ENCODE measurements around the gene NR1I2. TPM values are rescaled to one million over a fixed set of nuclear protein-coding genes. Genes with fewer than 3 reads are reported as not detected.

Gene NR1I2
- total and polyA plus RNA-seq, 2 donors (not counting 1 experiment from before 2014, with no cell fraction given): 0.03 TPM; not detected in 1

DNA sequence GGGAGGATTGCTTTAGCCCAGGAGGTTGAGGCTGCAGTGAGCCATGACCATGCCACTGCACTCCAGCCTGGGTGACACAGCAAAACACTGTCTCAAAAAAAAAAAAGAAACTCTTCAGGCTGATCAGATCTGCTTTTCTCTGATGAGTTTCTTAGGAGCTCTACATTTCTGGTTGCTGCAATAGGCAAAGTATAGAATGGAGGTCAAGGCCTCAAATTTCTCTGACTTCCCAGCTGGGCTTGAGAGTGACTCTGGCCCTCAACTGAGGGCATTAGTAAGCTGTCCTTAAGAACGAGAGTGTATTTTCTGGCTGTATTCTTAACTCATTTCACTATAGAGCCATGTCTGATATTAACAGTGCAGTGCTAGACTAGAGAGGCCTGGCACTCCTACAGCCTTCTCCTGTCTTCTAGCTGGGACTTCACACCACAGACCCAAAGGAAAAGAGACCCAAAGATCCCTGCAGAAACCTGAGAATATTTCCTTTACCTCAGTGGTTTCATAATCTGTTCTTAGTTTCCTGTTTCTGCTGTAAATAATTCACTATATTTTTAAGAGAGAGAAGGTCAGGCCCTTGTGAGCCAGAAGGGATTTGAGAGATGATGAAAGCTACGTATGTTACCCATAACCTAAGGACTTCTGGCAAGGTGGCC, 2.0 kb upstream of the NR1I2 start:
- H3K4me3 ChIP-seq (replicated peaks in 1 of 4; ENCODE audit: control extremely low read depth in 1 of 4, insufficient read depth in 1 of 4, low read depth in 3 of 4, low read length in 4 of 4): no peak overlapping the region
- H2AFZ ChIP-seq (ENCODE audit: low read length): no peak overlapping the region
- TF ChIP-seq, protein P1, sequence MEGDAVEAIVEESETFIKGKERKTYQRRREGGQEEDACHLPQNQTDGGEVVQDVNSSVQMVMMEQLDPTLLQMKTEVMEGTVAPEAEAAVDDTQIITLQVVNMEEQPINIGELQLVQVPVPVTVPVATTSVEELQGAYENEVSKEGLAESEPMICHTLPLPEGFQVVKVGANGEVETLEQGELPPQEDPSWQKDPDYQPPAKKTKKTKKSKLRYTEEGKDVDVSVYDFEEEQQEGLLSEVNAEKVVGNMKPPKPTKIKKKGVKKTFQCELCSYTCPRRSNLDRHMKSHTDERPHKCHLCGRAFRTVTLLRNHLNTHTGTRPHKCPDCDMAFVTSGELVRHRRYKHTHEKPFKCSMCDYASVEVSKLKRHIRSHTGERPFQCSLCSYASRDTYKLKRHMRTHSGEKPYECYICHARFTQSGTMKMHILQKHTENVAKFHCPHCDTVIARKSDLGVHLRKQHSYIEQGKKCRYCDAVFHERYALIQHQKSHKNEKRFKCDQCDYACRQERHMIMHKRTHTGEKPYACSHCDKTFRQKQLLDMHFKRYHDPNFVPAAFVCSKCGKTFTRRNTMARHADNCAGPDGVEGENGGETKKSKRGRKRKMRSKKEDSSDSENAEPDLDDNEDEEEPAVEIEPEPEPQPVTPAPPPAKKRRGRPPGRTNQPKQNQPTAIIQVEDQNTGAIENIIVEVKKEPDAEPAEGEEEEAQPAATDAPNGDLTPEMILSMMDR (conservative IDR thresholded peaks at IDR 0.05 in 1 of 2, IDR thresholded peaks at IDR 0.05 in 1 of 2; ENCODE audit: low read depth in 1 of 2, low read length in 2 of 2): no peak
- H3K4me1 ChIP-seq (ENCODE audit: control insufficient read depth, extremely low read depth, insufficient read depth, low read length): no peaks in the 10 kb centered on the region
- no peaks in the 10 kb centered on the region for H4K20me1 ChIP-seq (ENCODE audit: control insufficient read depth, extremely low read depth, insufficient read depth, low read length)
- H3K79me2 ChIP-seq (ENCODE audit: control insufficient read depth, insufficient read depth, low read length): no peaks in the 10 kb centered on the region
- DNase-seq (ENCODE audit: low read depth in 2 of 2): no peak
- H3K36me3 ChIP-seq (ENCODE audit: control insufficient read depth, insufficient read depth, low read length): no peaks in the 10 kb centered on the region
- no peak overlapping the region for H3K4me2 ChIP-seq (ENCODE audit: extremely low read depth, insufficient read depth, low read length)
- H3K9ac ChIP-seq (ENCODE audit: insufficient read depth, low read length): no peak overlapping the region
- H3K27ac ChIP-seq (ENCODE audit: insufficient read depth, low read length): no peak overlapping the region
- H3K9me3 ChIP-seq (ENCODE audit: control insufficient read depth, insufficient read depth, low read depth, low read length): no peaks in the 10 kb centered on the region
- no peaks in the 10 kb centered on the region for H3K27me3 ChIP-seq (ENCODE audit: control insufficient read depth, insufficient read depth, low read length)

DNA sequence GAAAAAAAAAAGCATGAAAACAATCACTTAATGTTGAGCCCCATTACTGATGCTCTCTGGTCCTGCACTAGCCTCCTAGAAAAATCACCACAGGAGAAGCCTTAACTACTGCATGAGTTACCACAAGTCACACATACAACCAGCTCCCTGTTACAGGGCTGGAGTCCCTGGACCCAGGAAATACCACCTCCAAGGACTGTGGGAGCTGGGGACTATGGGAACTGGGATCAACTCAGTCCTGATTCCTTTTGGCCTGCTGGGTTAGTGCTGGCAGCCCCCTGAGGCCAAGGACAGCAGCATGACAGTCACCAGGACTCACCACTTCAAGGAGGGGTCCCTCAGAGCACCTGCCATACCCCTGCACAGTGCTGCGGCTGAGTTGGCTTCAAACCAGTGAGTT, 559 bp downstream of the NR1I2 start:
- Histone ChIP-seq H3K4me1 (ENCODE audit: control insufficient read depth, extremely low read depth, insufficient read depth, low read length) (no peaks in the 10 kb centered on the region), H3K36me3 (ENCODE audit: control insufficient read depth, insufficient read depth, low read length) (no peaks in the 10 kb centered on the region), H3K27ac (ENCODE audit: insufficient read depth, low read length) (no peak overlapping the region), H3K9ac (ENCODE audit: insufficient read depth, low read length) (no peak overlapping the region), H3K79me2 (ENCODE audit: control insufficient read depth, insufficient read depth, low read length) (no peaks in the 10 kb centered on the region), H3K27me3 (ENCODE audit: control insufficient read depth, insufficient read depth, low read length) (no peaks in the 10 kb centered on the region), H3K4me3 (replicated peaks in 1 of 4; ENCODE audit: control extremely low read depth in 1 of 4, insufficient read depth in 1 of 4, low read depth in 3 of 4, low read length in 4 of 4) (no peak overlapping the region), H3K4me2 (ENCODE audit: extremely low read depth, insufficient read depth, low read length) (no peak overlapping the region), H2AFZ (ENCODE audit: low read length) (no peak overlapping the region), H3K9me3 (ENCODE audit: control insufficient read depth, insufficient read depth, low read depth, low read length) (no peaks in the 10 kb centered on the region), H4K20me1 (ENCODE audit: control insufficient read depth, extremely low read depth, insufficient read depth, low read length) (no peaks in the 10 kb centered on the region)
- no peak for TF ChIP-seq EZH2 (IDR thresholded peaks at IDR 0.05; ENCODE audit: low read length, missing control alignments)
- TF ChIP-seq, protein P1 (conservative IDR thresholded peaks at IDR 0.05 in 1 of 2, IDR thresholded peaks at IDR 0.05 in 1 of 2; ENCODE audit: low read depth in 1 of 2, low read length in 2 of 2): no peak
- no peak for DNase-seq (ENCODE audit: low read depth in 2 of 2)

DNA sequence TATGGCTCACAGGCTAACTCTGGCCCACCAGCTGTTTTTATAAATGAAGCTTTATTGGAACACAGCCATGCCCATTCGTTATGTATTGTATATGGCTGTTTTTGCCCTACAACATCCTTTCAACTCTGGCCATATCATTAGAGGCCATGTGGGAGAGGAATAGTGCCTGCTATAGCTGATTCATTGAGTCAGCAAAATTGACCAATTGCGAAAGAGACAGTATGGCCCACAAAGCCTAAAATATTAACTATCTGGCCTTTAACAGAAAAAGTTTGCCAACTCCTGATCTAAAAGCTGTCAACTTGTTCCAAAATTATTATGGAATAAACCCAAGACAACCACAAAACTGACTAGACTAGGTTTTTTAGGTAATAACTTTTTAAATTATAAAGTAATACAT, 1.4 kb downstream of the NR1I2 start:
- Histone ChIP-seq H3K4me3 (replicated peaks in 1 of 4; ENCODE audit: control extremely low read depth in 1 of 4, insufficient read depth in 1 of 4, low read depth in 3 of 4, low read length in 4 of 4) (no peak overlapping the region), H3K4me2 (ENCODE audit: extremely low read depth, insufficient read depth, low read length) (no peak overlapping the region), H3K27ac (ENCODE audit: insufficient read depth, low read length) (no peak overlapping the region), H3K79me2 (ENCODE audit: control insufficient read depth, insufficient read depth, low read length) (no peaks in the 10 kb centered on the region), H4K20me1 (ENCODE audit: control insufficient read depth, extremely low read depth, insufficient read depth, low read length) (no peaks in the 10 kb centered on the region), H3K27me3 (ENCODE audit: control insufficient read depth, insufficient read depth, low read length) (no peaks in the 10 kb centered on the region), H3K36me3 (ENCODE audit: control insufficient read depth, insufficient read depth, low read length) (no peaks in the 10 kb centered on the region), H3K9me3 (ENCODE audit: control insufficient read depth, insufficient read depth, low read depth, low read length) (no peaks in the 10 kb centered on the region), H2AFZ (ENCODE audit: low read length) (no peak overlapping the region), H3K9ac (ENCODE audit: insufficient read depth, low read length) (no peak overlapping the region), H3K4me1 (ENCODE audit: control insufficient read depth, extremely low read depth, insufficient read depth, low read length) (no peaks in the 10 kb centered on the region)
- TF ChIP-seq, protein P1 (conservative IDR thresholded peaks at IDR 0.05 in 1 of 2, IDR thresholded peaks at IDR 0.05 in 1 of 2; ENCODE audit: low read depth in 1 of 2, low read length in 2 of 2): no peak
- no peak for TF ChIP-seq EZH2 (IDR thresholded peaks at IDR 0.05; ENCODE audit: low read length, missing control alignments)
- no peak for DNase-seq (ENCODE audit: low read depth in 2 of 2)

Data from fibroblast of lung (primary cell).